Limb (tissue), 2 donors: Measurements from ENCODE around the gene PPARG.

ENCODE experiments used
- DNase-seq, 2 donors: peaks; one replicate each; pipeline ENCODE4 v3.0.0-alpha.2; 2016; ENCODE audit errors: extremely low spot score in 2 of 2

The PPARG gene

GRCh38 chr3:12312010-12312409, 23.1 kb downstream of the PPARG start:
- no peak for DNase-seq

- no peak for DNase-seq
Measured at GRCh38 chr3:12313519-12313918, 24.6 kb downstream of the PPARG start.

DNA sequence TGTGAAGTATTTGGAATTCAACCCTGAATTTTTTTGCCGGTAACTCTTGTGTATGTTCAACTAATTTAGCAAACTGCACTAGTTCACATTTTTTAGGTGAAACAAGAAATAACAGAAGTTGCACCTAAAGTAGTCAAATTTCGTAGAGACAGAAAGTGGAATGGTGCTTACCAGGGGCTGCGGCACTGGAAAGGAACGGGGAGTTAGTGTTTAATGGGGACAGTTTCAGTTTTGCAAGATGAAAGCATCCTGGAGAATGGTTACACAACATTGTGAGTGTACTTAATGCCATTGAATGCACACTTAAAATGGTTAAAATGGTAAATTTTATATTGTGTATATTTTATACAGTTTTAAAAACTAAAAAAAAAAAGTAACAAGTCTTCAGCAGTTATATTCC, 27.4 kb downstream of the PPARG start:
- DNase-seq: no peak

DNA sequence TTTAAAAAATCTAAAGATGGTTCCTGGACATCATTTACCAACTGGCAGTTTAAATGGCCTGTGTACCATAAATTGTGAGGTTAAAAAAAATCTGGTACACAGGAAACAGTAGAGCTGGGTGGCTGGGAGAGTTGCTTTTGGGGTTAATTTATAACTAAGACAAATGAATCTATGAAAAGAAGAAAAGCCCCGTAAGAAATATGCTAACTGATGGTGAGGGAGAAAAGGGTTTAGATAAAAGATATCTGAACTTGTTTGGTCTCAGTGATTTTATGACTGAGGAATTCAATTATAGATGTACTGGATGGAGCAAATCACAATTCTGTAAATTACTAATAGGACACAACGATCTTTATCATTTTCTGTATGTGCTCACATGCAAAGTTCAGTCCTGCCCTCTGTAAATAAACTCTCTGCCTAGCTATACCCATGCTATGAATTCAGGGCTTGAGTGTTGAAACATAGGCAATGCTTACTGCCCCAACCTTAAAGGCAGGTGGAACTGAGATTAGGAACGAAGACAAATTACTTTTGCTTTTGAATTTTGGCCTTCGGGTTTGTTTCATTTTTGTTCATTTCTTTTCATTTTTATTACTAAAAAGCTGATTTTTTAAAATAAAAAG, 28.0 kb downstream of the PPARG start:
- DNase-seq: no peak

GRCh38 chr3:12317914-12318313, 29.0 kb downstream of the PPARG start:
- DNase-seq: no peak

DNA sequence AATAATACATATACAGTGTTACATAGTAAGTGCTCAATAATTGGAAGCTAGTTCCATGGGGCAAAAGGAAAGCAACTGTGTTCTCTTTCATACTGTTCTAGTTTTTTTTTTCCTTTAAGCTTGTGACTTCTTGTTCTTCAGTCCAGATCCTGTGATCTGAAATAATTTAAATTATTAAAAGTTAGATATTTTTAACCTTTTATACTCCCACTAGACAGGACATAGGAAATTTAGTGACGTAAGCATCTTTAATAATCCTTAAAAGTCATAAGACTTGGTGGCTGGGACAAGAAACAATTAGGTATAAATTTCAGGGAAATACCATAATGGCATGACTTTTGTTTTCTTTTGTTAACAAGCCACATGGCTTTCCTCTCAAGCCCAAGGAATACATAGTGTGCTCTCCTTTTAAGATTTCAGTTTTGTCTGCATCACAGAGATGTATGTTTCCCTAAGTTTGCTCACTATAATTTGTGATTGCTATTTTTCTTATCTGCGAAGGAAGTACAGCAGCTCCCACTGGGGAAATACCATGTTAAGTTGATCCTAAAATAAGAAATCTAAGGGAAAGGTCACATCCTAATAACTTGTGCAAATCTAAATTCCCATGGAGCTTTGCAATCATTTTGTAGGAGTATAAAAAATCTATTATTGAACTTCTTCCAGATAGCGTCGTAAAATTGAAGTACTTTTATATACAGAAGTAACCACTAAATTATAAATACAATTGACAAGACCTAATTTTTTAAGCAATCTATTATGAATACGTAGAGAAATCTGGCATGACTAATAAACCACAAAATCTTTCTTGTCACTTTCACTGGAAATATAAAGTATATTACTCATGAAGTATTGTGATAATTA, 30.1 kb downstream of the PPARG start:
- no peak for DNase-seq

GRCh38 chr3:12321015-12321414, 32.1 kb downstream of the PPARG start:
- no peak for DNase-seq

DNA sequence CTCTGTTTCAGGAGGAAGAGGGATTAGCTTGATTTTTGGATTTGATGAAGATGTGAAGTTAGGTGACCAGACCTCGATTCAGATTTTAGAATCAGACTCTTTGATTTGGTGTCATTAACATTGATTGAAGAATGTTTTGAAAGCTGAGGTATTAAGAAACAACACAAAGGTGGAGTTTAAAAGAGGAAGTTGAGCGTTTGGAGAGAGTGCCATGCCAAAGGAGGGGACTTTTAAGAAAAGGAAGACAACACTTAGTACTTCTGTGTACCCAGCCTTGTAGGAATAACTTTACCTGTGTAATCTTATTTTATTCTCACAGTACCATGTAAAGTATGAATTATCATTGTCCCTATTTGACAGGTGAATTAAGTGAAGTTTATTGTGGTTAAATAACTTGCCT, 34.4 kb downstream of the PPARG start:
- DNase-seq: no peak

DNA sequence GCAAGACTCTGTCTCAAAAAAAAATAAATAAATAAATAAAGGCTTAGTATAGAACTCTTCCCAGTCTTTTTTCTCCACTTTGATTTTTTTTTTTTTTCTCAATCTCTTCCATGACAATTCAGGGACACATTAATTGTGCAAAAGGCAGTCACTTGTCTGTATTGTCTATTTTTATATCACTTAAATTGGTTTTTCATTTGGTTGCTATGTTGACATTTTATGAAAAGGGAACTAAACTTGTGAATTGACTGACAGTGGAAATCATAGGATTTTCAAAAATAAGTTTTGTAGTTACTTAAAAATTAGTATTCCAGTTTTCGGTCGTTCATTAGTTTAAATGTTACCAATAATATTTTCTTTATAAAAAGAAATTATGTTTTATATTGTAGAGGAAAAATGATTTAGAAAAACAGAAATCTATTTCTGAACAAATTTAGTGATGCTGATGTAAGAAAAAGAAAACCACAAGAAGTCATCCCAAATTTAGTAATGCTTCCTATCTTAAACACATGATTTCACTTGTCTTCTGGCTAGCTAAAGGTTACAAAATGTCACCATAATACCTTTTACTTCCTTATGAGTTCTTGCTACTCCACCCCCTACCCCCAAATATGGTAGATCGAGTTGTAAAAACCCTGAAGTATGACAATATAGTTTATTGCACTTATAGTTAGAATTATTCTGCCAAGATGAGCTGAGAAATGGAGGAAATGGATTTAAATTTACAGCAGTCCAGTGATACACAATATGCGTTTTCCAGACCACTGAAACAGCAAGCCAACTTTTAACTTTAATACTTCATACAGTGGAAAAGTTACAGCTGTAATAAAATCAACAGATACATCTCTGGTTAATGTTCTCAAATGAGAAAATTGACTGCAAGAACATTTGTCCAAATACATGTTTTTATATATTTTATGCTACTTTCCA, 37.0 kb downstream of the PPARG start:
- peak in 1 of 2 donors; percentile 30 for DNase-seq

DNA sequence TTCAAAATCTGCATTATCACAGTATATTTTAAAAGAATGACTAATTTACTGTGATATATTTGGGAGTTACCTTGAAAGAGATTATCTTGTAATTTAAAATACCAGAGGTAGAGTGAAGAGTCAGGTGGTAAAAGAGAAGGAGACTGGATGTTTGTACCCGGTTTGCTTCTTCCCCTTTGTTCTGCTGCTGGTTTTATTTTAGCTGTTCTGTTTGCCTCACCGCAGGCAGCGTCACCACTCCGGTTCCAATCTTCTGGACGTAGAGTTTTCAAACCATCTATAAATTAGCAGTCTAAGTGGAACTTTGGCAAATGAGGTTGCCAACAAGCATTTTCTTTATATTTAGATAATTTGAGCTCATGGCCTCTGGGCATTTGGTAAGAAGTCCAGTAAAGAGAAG, 38.2 kb downstream of the PPARG start:
- no peak for DNase-seq

DNA sequence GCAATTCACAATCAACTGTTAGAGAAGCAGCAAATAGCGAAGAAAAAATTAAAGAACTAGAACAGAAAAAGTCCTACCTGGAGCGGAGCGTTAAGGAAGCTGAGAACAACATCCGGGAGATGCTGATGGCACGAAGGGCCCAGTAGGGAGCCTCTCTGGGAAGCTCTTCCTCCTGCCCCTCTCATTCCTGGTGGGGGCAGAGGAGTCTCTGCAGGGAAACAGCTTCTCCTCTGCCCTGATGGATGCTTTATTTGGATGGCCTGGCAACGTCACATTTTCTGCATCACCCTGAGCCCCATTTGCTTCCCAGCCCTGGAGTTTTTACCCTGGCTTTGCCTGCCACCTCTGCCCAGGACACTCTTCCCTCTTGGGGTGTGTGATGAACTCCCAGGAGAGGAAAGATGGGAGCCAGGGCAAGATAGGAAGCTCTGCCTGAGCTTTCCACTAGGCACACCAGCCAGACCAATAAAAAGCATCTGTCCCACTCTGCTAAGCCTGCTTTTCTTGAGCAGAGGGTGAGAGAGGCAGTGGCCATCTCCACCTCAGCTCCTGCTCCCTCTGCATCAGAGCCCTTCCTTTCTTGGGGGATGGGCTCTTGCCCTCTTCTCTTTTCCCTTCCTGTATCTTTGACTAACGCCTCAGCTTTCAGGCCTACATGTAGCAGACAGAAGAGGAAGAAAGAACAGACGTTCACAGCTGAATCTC, 39.4 kb downstream of the PPARG start:
- no peak for DNase-seq

DNA sequence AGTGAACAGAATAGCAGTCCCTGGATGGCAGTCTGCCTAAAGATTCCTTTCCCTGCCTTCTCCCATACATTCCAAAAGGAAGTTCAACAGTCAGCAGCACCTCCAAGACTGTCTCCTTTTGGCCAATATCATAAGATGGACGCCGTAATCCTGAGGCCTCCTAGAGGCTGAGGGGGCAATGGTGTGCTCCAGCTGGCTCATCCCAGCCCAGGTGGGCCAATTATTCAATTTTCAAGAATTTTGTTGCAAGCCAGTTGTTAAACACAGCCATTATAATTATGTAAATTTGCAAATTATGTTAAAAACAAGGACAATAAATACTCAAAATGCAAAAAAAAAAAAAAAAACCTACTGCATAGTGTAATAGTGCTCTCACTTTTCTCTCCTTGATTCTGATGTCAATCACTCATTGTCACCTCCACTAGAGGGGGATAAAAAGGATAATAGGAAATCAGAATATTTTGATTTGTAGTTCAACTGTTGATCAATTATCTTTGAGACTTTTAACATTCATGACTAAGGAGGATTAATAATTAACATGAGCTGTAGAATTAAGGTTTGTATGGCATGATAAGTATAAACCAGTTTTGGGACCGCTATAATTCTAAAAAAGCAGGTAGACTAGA, 40.1 kb downstream of the PPARG start:
- no peak for DNase-seq

GRCh38 chr3:12334786-12335185, 45.9 kb downstream of the PPARG start:
- no peak for DNase-seq

- DNase-seq: no peak
Measured at GRCh38 chr3:12335421-12335820, 46.6 kb downstream of the PPARG start.

DNA sequence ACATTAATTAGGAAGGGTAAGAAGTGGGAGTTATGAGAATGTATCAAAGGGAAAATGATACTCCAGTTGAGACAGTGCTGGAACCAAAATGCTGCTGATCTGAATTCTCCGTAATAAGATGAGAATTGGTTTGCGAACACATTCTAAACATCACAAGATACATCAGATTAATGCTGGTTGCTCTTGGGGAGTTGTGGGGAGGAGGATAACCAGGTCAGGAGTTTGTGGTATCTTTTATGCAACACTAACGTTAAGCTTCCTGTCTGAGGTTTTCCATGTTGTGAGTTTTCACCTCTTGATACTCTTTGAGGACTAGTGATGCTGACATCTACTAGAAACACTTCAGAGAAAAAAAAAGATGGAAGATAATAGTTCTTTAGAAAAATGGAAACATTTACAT, 47.2 kb downstream of the PPARG start:
- no peak for DNase-seq

GRCh38 chr3:12338595-12339546, 50.0 kb downstream of the PPARG start:
- no peak for DNase-seq

GRCh38 chr3:12339701-12340480, 51.0 kb downstream of the PPARG start:
- DNase-seq: no peak

DNA sequence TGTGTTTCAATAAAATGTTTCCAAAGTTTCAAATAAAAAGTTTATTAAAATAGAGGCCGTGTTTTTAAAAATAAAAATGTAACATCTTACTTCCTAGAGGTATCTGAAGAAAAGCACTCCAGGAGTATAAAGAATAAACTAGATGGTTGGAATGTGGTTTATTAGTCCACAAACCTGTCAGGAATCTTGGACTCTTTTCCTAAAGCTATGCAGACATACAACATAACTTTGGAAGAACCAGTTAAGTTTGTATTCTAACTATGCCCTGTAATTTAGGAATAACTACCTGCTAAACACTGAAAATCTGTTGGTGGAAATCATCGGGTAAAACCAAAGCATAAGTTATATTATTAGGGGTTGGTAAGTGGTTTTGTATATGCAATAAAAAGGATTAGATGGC, 51.6 kb downstream of the PPARG start:
- DNase-seq: no peak

DNA sequence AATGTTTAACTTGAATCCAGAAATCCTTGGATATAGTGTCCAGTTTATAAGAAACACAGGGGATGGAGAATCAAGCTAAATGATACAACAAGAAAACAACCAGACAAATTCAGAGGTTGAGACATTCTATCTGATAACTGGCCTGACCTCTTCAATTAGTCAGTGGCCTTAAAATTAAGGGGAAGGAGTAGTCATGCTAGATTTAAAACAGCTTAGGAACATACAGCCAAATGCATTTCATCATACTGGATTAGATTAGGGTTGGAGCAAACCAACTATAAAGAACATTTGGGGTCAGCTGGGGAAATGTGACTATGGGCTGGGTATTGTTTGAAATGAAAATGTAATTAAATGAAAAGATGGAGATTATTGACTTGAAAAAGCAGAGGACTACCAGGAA, 53.3 kb downstream of the PPARG start:
- DNase-seq: no peak
